DMS79 (cell line): Measurements from ENCODE around the gene KIF18B.

ENCODE experiments used
- DNase-seq: peaks from one replicate; lab custom pipeline; 2025; lab: John Stamatoyannopoulos, UW

Gene KIF18B

GRCh38 chr17:44947461-44948314, at the start of gene KIF18B:
Gene KIF18B, minus strand, starts transcription at chr17:44947773. Its CDS starts 11,429 bp downstream, at chr17:44936344.
- peak; percentile 96 for DNase-seq

GRCh38 chr17:44996304-44996703, 48.7 kb upstream of the KIF18B start:
- DNase-seq, result no peak

- DNase-seq, result no peak
Observed at GRCh38 chr17:44995436-44996001, 47.9 kb upstream of the KIF18B start.

GRCh38 chr17:44992242-44992939, 44.8 kb upstream of the KIF18B start:
- DNase-seq, result no peak

GRCh38 chr17:44990994-44991393, 43.4 kb upstream of the KIF18B start:
- DNase-seq, result no peak

GRCh38 chr17:44989552-44990138, 42.1 kb upstream of the KIF18B start:
- no peak for DNase-seq

GRCh38 chr17:44988044-44988942, 40.7 kb upstream of the KIF18B start:
- DNase-seq, result no peak

- DNase-seq, result no peak
Observed at GRCh38 chr17:44983563-44983962, 36.0 kb upstream of the KIF18B start.

- no peak for DNase-seq
Observed at GRCh38 chr17:44982113-44982702, 34.6 kb upstream of the KIF18B start.

- no peak for DNase-seq
Observed at GRCh38 chr17:44981221-44981968, 33.8 kb upstream of the KIF18B start.

GRCh38 chr17:44979426-44979995, 31.9 kb upstream of the KIF18B start:
- DNase-seq, result no peak

GRCh38 chr17:44978807-44979206, 31.2 kb upstream of the KIF18B start:
- DNase-seq, result no peak

GRCh38 chr17:44977814-44978550, 30.4 kb upstream of the KIF18B start:
- no peak for DNase-seq

- DNase-seq, result no peak
Observed at GRCh38 chr17:44977065-44977464, 29.5 kb upstream of the KIF18B start.

- no peak for DNase-seq
Observed at GRCh38 chr17:44976206-44976605, 28.6 kb upstream of the KIF18B start.

- DNase-seq, result no peak
Observed at GRCh38 chr17:44972953-44973352, 25.4 kb upstream of the KIF18B start.

GRCh38 chr17:44971776-44972483, 24.4 kb upstream of the KIF18B start:
- DNase-seq, result no peak

GRCh38 chr17:44970136-44970741, 22.7 kb upstream of the KIF18B start:
- no peak for DNase-seq
